Common myeloid progenitor, CD34-positive (primary cell): ENCODE results near the gene RAE1.

Experiments used
- CTCF ChIA-PET: fragments of 350-600 bp; sonication (Branson Sonifier 250); formaldehyde crosslinking; loops from one replicate; lab custom pipeline; 2021; ENCODE audit warnings: antibody characterized with exemption; lab: Charles Lee
- POLR2A ChIA-PET: fragments of 350-600 bp; sonication (Branson Sonifier 250); formaldehyde crosslinking; loops from one replicate; lab custom pipeline; 2021; ENCODE audit warnings: antibody characterized with exemption; lab: Charles Lee
- DNase-seq, 3 donors: peaks; one replicate each; pipeline versions ENCODE4 v3.0.0 to v3.0.0-alpha.2; 2013
- H3K27ac ChIP-seq, 2 experiments: 1 replicate in 1 of 2; 2 replicates in 1 of 2; pipeline ENCODE4 v1.7.0; 2013; ENCODE audit warnings: inconsistent platforms in 2 of 2, low read length in 2 of 2, mild to moderate bottlenecking in 2 of 2, low read depth in 1 of 2, moderate library complexity in 1 of 2; ENCODE audit not compliant: severe bottlenecking in 2 of 2, insufficient read depth in 1 of 2, poor library complexity in 1 of 2
- H3K27me3 ChIP-seq, 5 experiments: replicated peaks in 2 of 5; 1 replicate in 3 of 5; 2 replicates in 2 of 5; pipeline versions ENCODE4 v1.6.1 to v1.7.0; 2013; ENCODE audit warnings: low read length in 4 of 5, mild to moderate bottlenecking in 2 of 5, moderate library complexity in 2 of 5, inconsistent platforms in 1 of 5; ENCODE audit not compliant: insufficient read depth in 5 of 5, control insufficient read depth in 4 of 5
- H3K36me3 ChIP-seq, 4 experiments: 1 replicate in 2 of 4; 2 replicates in 2 of 4; pipeline versions ENCODE4 v1.6.1 to v1.7.0; 2013; ENCODE audit warnings: low read length in 3 of 4, control low read depth in 1 of 4, mild to moderate bottlenecking in 1 of 4; ENCODE audit not compliant: control insufficient read depth in 4 of 4, insufficient read depth in 4 of 4
- H3K4me1 ChIP-seq, 4 experiments: 1 replicate in 3 of 4; 2 replicates in 1 of 4; pipeline versions ENCODE4 v1.6.1 to v1.7.1; 2013; ENCODE audit warnings: low read length in 3 of 4, mild to moderate bottlenecking in 3 of 4, control low read depth in 1 of 4, inconsistent platforms in 1 of 4, moderate library complexity in 1 of 4; ENCODE audit not compliant: control insufficient read depth in 4 of 4, insufficient read depth in 4 of 4; ENCODE audit errors: control extremely low read depth in 1 of 4
- H3K4me3 ChIP-seq, 7 experiments: 1 replicate in 4 of 7; 2 replicates in 3 of 7; pipeline versions ENCODE4 v1.5.1 to v1.7.0; 2013; ENCODE audit warnings: mild to moderate bottlenecking in 7 of 7, low read length in 6 of 7, moderate library complexity in 6 of 7, inconsistent platforms in 2 of 7, low read depth in 2 of 7, control low read depth in 1 of 7; ENCODE audit not compliant: insufficient read depth in 4 of 7, control insufficient read depth in 1 of 7; ENCODE audit errors: extremely low read depth in 1 of 7
- H3K9me3 ChIP-seq, 5 experiments: 1 replicate in 4 of 5; 2 replicates in 1 of 5; pipeline versions ENCODE4 v1.6.1 to v1.7.1; 2013; ENCODE audit warnings: low read length in 4 of 5, mild to moderate bottlenecking in 2 of 5, inconsistent platforms in 1 of 5, low read depth in 1 of 5, moderate library complexity in 1 of 5; ENCODE audit not compliant: control insufficient read depth in 4 of 5, insufficient read depth in 2 of 5; ENCODE audit errors: control extremely low read depth in 1 of 5
- WGBS: methylation state at CpG from one replicate; pipeline ENCODE4 v1.1.5; 2013; ENCODE audit not compliant: insufficient coverage; 5-methylcytosine and 5-hydroxymethylcytosine counted together

The RAE1 gene

GRCh38 chr20:57382516-57382915 is 31.5 kb downstream of the RAE1 start:
- Histone ChIP-seq H3K9me3 (no peaks in the 10 kb centered on the region), H3K4me1 (no peaks in the 10 kb centered on the region), H3K36me3 (peaks cover 5 to 27% (median 18%) of the 10 kb centered on the region in 4 experiments), H3K4me3 (no peak overlapping the region), H3K27me3 (no peaks in the 10 kb centered on the region), H3K27ac (no peak overlapping the region)
- ChIA-PET CTCF (interaction anchor here (0.6 to 6.3 kb wide), 14 partner anchors 9 to 214 kb away, joined by 3 to 40 read pairs (median 6); partner anchors contain the start of gene RBM38), POLR2A (no interaction called here)
- no peak for DNase-seq
- 93% methylated on average over 2 of the region's 5 CpGs for WGBS

GRCh38 chr20:57383447-57384347 is 32.6 kb downstream of the RAE1 start:
- Histone ChIP-seq H3K4me3 (no peak overlapping the region), H3K9me3 (no peaks in the 10 kb centered on the region), H3K36me3 (peaks cover 0 to 16% (median 11%) of the 10 kb centered on the region in 4 experiments), H3K27me3 (no peaks in the 10 kb centered on the region), H3K4me1 (peaks cover 0 to under 1% (median 0%) of the 10 kb centered on the region in 4 experiments), H3K27ac (no peak overlapping the region)
- CTCF ChIA-PET: interaction anchor here (0.6 to 6.3 kb wide), 11 partner anchors 8 to 1012 kb away, joined by 3 to 40 read pairs (median 6); partner anchors contain the start of gene RBM38
- WGBS: 100% methylated on average over 7 of the region's 20 CpGs
- no peak for DNase-seq
- POLR2A ChIA-PET: no interaction called here

GRCh38 chr20:57384486-57384885 is 33.4 kb downstream of the RAE1 start:
- POLR2A ChIA-PET: no interaction called here
- 90% methylated on average over 8 of the region's 8 CpGs for WGBS
- CTCF ChIA-PET: interaction anchor here (0.8 to 3.4 kb wide), 5 partner anchors 9 to 118 kb away, joined by 3 to 22 read pairs (median 5); no protein-coding TSS in a partner anchor
- Histone ChIP-seq H3K27ac (no peak overlapping the region), H3K4me3 (no peak overlapping the region), H3K36me3 (peaks cover 0 to 11% (median 8%) of the 10 kb centered on the region in 4 experiments), H3K27me3 (no peaks in the 10 kb centered on the region), H3K4me1 (peaks cover 0 to 6% (median 5%) of the 10 kb centered on the region in 4 experiments), H3K9me3 (no peaks in the 10 kb centered on the region)
- DNase-seq: no peak

- CTCF ChIA-PET: interaction anchor here (0.8 to 1.7 kb wide), 8 partner anchors 10 to 117 kb away, joined by 3 to 6 read pairs (median 3); no protein-coding TSS in a partner anchor
- Histone ChIP-seq H3K4me1 (peaks cover 0 to 13% (median 12%) of the 10 kb centered on the region in 4 experiments), H3K27ac (no peak overlapping the region), H3K4me3 (no peak overlapping the region), H3K36me3 (peaks cover 0 to 7% (median 5%) of the 10 kb centered on the region in 4 experiments), H3K9me3 (no peaks in the 10 kb centered on the region), H3K27me3 (no peaks in the 10 kb centered on the region)
- DNase-seq: no peak
- POLR2A ChIA-PET: no interaction called here
- 94% methylated on average over 28 of the region's 29 CpGs for WGBS
Observed at GRCh38 chr20:57384953-57385761, 34.1 kb downstream of the RAE1 start.

GRCh38 chr20:57385940-57386339 is 34.9 kb downstream of the RAE1 start:
- 88% methylated on average over 6 of the region's 6 CpGs for WGBS
- POLR2A ChIA-PET: no interaction called here
- Histone ChIP-seq H3K27me3 (no peaks in the 10 kb centered on the region), H3K4me3 (no peak overlapping the region), H3K36me3 (peaks cover 0 to 4% (median 0%) of the 10 kb centered on the region in 4 experiments), H3K9me3 (no peaks in the 10 kb centered on the region), H3K27ac (no peak overlapping the region), H3K4me1 (peaks cover 2 to 21% (median 20%) of the 10 kb centered on the region in 4 experiments)
- no peak for DNase-seq
- CTCF ChIA-PET: interaction anchor here (1.0 to 2.3 kb wide), 6 partner anchors 12 to 110 kb away, joined by 3 to 5 read pairs (median 3); no protein-coding TSS in a partner anchor

GRCh38 chr20:57386762-57387161 is 35.7 kb downstream of the RAE1 start:
- no peaks in the 10 kb centered on the region for H3K9me3 ChIP-seq
- CTCF ChIA-PET: interaction anchor here (1.4 to 2.3 kb wide), 3 partner anchors 13 to 109 kb away, joined by 3 to 6 read pairs (median 5); no protein-coding TSS in a partner anchor
- POLR2A ChIA-PET: no interaction called here
- H3K27me3 ChIP-seq: no peaks in the 10 kb centered on the region
- no peak overlapping the region for H3K27ac ChIP-seq
- WGBS: 97% methylated on average over 3 of the region's 4 CpGs
- H3K4me1 ChIP-seq: peaks cover 2 to 24% (median 24%) of the 10 kb centered on the region in 4 experiments
- no peak for DNase-seq
- no peaks in the 10 kb centered on the region for H3K36me3 ChIP-seq
- no peak overlapping the region for H3K4me3 ChIP-seq
